Activated gamma-delta T cell treated with Interleukin-2 at 50 U/mL for 16 hours (primary cell): ENCODE results near the gene GLO1.

Experiments used
- DNase-seq: peaks from one replicate; pipeline ENCODE4 v3.0.0-alpha.2; 2020

Gene GLO1

GRCh38 chr6:38658418-38659167, 44.4 kb downstream of the GLO1 start:
- DNase-seq = no peak

GRCh38 chr6:38656896-38657295, 46.0 kb downstream of the GLO1 start:
- DNase-seq = no peak

GRCh38 chr6:38654263-38654662, 48.7 kb downstream of the GLO1 start:
- DNase-seq = no peak

GRCh38 chr6:38651121-38651784, 51.7 kb downstream of the GLO1 start:
- no peak for DNase-seq

GRCh38 chr6:38650207-38650752, 52.7 kb downstream of the GLO1 start:
- DNase-seq = no peak

GRCh38 chr6:38649744-38650143, 53.2 kb downstream of the GLO1 start:
- no peak for DNase-seq

GRCh38 chr6:38648629-38649028, 54.3 kb downstream of the GLO1 start:
- DNase-seq = no peak

- no peak for DNase-seq
Measured at GRCh38 chr6:38646166-38646878, 56.6 kb downstream of the GLO1 start.

- DNase-seq = no peak
Measured at GRCh38 chr6:38644951-38645350, 58.0 kb downstream of the GLO1 start.

GRCh38 chr6:38640216-38640909, 62.6 kb downstream of the GLO1 start:
- no peak for DNase-seq

GRCh38 chr6:38639498-38640215, 63.3 kb downstream of the GLO1 start, which contains the start of gene BTBD9:
Gene BTBD9 (minus strand): TSS chr6:38639929.
- DNase-seq = peak; percentile 78

- peak; percentile 52 for DNase-seq
Measured at GRCh38 chr6:38638941-38639497, 63.9 kb downstream of the GLO1 start.

GRCh38 chr6:38637756-38638155, 65.2 kb downstream of the GLO1 start:
- no peak for DNase-seq

- DNase-seq = no peak
Measured at GRCh38 chr6:38636027-38636426, 66.9 kb downstream of the GLO1 start.

- DNase-seq = no peak
Measured at GRCh38 chr6:38634518-38634917, 68.4 kb downstream of the GLO1 start.

GRCh38 chr6:38632490-38632889, 70.5 kb downstream of the GLO1 start:
- DNase-seq = no peak

- DNase-seq = no peak
Measured at GRCh38 chr6:38631186-38631783, 71.7 kb downstream of the GLO1 start.
